Activated CD8-positive, alpha-beta memory T cell treated with anti-CD3 and anti-CD28 coated beads for 24 hours (primary cell): ENCODE data around the gene MIER2.
"Not testable (repeated sequence)": the region's sequence is repeated elsewhere in the genome, so short reads cannot be mapped to it uniquely, and the experiment has no call there.

Source experiments
- DNase-seq: peaks from one replicate; pipeline ENCODE4 v3.0.0-alpha.2; 2020

The MIER2 gene

DNA sequence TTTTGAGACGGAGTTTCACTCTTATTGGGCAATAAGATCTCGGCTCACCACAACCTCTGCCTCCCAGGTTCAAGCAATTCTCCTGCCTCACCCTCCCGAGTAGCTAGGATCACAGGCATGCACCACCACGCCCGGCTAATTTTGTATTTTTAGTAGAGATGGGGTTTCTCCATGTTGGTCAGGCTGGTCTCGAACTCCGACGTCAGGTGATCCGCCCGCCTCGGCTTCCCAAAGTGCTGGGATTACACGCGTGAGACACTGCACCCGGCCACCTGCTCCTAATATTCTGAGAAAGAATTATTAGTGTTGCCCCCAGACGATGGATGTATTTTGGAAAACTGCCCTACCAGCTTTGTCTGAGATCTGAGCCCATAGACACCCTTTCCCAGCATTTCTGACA lies 10.9 kb upstream of the MIER2 start:
- not testable (repeated sequence) for DNase-seq

DNA sequence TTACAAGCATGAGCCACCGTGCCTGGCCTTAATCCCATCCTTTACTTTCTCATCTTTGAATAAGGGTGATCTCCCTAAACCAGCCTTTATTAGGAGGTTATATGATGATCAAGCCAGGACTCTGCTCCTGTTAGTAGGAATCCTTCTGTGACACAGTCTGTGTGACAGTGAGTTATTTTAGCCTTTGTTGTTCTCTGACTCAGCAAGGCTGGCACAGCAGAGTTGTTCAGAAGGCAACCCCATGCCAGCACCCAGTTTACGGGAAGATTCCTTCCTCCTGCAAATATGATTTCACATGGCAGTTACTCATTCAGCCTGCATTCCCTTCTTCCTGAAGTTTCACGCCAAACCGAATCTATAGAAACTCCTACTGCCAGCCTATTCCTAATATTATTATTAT lies 10.5 kb upstream of the MIER2 start:
- no peak for DNase-seq

- no peak for DNase-seq
Observed at GRCh38 chr19:351976-352625, 7.5 kb upstream of the MIER2 start.

- DNase-seq: no peak
Observed at GRCh38 chr19:347946-348861, 3.6 kb upstream of the MIER2 start.

GRCh38 chr19:345320-345879 lies 804 bp upstream of the MIER2 start:
- no peak for DNase-seq

DNA sequence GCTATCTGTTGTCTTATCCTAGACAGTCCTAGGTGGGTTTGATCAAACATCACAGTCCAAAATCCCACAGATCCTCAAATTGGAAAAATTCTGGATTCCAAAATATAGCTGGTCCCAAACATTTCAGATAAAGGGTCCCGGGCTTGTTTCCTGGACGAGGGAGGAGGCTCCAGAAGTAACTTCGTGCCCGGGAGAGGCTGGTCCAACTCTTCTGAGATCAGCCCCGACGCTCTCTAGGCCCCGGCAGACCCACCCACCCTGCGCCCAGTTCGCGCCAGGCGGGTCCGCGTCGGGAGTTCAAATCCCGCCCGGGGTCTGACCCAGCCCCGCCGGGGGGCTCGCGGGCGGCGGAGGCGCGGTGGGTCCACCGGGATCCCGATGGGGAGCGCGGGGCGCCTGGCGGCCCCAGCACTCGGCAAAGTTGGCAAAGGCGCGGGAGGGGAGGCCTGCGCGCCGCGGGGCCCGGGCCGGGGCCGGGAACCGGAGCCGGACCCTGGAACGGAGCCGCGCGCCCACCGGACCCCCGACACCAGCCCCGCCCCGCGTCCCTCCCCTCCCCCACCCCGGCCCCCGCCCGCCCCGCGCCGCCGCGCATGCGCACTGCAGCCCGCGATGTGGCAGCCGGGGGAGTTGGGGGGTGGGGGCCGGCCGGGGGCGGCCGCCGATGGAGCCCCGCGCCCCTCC lies 513 bp downstream of the MIER2 start:
- DNase-seq: peak; percentile 73

DNA sequence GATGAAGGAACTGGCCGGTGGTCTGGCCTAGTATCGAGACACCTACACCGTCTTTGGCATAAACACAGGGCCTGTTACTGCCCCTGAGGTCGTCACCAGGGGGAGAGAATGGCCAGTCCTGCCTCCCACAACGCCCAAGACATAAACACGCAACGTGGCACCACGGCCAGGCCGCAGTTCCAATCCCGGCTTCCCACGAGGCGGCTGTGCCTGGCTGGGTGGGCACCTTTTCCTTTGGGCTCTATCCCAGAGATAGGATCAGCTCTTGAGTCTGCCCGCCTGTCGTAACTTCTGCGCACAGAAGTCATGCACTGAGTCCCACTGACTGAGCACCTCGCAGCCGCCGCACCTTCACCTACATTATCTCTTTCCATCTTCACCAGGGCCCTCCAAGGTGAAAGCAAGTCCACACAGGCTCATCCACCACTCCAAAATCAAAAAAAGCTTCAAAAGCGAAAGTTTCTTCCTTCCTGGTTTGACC lies 1.1 kb downstream of the MIER2 start:
- DNase-seq: no peak

DNA sequence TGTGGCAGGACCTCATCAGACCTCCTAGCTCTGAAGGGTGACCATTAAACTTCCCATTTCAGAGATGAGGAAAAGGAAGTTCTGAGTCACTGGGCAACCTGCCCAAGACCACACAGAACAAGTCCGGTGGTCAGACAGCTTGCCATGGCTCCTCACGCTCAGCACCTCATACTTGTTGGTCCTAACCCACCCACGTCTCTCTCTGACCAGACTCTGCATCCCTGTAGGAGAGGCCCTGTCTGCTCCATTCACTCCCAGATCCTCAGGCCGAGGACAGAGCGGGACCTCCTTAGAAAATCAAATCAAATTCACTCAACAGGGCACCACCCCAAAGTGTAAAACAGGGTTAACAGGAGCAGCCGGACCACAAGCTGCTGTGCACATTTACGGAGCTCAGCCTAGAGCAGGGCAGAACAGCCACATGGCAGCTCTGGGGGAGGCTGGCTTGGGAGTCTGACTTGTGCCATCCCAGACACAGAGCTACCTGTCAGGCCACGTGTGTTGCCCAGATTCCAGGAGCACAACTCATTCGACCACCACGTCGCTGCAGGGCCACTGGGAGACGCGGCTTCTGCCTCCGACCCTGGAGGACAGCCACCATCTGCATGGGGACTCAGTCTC lies 1.7 kb downstream of the MIER2 start:
- no peak for DNase-seq

- no peak for DNase-seq
Observed at GRCh38 chr19:342128-342455, 2.5 kb downstream of the MIER2 start.

DNA sequence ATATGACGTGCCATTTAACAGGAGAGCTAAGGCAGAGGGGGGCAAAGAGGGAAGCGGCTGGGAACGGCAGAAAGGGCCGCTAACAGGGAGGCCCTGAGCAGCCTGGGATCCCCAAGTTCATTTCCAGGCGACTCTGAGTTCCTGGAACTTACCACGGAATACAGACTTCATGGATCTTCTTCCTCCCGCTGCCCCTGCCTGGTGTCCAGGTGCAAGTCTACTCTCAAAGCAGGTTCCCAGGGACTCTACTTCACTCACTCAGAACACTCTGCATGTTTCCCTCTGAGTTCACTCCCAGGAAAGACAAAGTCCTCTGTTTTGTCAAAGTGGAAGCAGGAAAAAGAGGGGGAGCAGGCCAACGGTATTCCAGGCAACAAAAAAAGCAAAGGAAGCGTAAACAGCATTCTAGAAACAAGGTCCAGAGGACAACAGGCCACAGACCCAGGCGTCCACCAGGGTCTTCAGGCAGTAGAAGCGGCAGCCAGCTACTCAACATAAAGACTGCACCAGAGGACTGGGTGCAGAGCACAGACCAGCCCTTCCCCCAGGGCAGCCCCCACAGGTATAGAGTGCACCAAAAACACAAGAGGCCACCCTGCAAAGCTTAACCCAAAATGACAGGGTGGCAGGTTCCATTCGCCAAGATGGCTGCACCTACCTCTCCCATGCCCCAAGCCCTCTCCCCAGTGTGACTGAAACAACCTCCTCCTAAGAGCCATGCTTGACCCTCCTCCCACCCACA lies 3.0 kb downstream of the MIER2 start:
- DNase-seq: no peak

DNA sequence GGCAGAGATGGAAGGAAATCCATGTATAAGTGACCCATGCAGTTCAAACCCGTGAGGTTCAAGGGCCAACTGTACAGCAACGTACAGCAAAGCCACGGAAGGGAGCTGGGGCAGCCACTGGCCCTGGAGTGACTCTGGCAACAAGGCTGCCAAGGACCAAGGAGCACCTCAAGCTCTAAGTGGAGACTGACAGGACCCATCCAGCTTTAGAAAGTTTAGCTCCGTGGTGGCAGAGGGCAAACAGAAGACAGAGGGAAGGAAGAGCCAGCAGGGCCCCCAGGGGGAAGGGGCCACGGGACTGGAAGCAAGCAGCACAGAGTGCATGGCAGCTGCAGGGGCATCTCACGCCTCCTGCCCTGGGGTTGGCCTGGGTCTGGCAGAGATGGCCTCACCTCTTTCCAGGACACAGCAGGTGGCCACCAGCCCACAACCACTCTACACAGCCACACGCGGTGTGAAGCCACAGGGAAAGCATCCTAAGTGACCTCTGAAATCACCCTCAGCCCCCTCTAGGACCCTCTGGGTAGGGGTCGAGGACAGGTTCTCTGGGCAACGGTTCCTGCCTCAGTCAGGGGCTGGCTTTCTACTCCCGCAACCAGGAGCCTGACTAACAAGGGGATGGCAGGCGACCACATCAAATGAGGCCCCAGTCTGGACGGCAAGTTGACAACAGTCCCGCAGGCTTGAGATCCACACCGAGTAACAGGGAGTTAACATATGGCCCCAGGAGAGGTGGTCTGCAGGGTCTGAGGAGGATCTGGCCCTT lies 3.8 kb downstream of the MIER2 start:
- no peak for DNase-seq

DNA sequence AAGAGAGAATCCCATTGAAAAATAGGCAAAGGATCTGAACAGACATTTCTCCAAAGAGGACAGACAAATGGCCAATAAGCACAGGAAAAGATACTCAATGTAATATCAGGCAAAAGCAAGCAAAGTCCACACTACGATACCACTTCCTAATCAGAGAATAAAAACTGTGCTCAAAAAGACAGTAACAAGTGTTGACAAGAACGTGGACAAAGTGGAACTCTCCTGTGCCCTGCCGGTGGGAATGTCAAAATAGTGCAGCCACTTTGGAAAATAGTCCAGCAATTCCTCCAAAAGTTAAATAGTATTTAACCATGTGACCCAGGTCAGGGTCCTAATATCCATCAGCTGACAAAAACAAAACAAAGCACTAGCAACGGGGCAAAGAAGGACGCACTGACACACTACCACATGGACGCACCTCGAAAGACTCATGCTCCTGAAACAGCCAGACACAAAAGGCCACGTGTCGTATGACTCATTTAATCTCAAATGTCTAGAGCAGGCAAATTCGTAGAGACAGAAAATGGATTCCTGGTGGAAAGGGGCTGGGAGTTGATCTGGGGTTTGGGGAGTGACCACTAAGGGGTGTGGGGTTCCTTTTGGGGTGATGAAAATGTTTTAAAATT lies 5.2 kb downstream of the MIER2 start:
- DNase-seq: no peak

- no peak for DNase-seq
Observed at GRCh38 chr19:338421-338820, 6.2 kb downstream of the MIER2 start.

DNA sequence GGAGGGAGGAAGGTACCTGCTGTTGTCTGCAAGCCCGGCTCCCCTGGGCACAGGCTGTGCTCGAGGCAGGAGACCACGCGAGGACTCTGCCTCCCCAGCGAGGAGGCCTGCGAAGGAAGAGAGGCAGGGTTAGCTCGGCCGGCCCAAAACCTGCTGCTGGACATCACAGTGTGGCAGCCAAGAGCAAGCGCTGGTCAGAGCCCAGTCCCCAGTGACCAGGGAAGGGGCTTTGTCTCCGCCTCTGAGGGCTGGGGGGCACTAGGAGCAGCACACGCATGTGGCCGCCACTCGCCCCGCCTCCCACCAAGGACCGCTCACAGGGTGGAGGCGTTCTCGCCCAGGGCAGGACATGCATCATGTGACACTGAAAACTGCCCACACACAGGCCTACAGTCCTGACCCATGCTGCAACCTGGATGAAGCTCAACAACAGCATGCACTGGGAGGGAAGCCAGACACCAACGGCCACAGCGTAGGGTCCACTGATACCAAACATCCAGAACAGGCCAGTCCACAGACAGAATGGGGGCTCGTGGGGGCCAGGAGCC lies 8.5 kb downstream of the MIER2 start:
- no peak for DNase-seq

- DNase-seq: no peak
Observed at GRCh38 chr19:335486-336066, 9.0 kb downstream of the MIER2 start.

GRCh38 chr19:335072-335471 lies 9.5 kb downstream of the MIER2 start:
- no peak for DNase-seq

DNA sequence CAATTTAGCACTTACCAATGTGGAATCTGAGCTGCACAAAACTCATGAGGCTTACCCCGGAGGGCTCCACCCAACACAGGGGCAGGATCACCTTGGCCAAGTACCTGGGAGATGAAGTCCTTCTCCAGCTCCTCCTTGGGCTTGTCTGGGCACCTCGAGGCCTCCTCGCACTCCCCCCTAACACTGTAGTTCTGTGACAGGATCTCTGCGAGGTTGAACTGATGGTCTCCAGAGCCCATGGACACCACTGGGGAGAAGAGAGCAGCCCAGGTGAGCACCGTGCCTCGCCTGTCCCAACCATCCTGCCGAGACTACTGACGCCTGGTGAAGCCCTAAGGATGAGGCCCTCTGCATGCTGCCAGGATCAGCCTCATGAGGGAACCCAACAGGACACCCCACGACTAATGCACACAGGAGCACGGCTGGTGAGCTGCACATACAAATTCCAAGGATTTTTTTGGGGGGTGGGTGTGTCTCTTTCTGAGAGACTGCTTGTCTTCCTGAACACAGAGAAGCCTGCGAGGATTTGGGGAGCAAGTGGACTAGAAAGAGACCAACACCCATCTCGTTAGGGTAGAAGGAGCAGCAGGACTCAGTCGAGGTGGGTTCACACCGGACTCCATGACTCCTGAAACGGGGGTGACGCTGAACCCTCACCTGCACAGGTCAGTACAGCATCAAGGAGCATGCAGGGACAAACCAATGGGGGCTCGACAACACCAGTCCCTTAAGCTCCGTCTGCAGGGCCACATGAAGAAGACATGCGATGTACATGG lies 10.1 kb downstream of the MIER2 start:
- DNase-seq: no peak

GRCh38 chr19:330503-330902 lies 14.1 kb downstream of the MIER2 start:
- DNase-seq: no peak

DNA sequence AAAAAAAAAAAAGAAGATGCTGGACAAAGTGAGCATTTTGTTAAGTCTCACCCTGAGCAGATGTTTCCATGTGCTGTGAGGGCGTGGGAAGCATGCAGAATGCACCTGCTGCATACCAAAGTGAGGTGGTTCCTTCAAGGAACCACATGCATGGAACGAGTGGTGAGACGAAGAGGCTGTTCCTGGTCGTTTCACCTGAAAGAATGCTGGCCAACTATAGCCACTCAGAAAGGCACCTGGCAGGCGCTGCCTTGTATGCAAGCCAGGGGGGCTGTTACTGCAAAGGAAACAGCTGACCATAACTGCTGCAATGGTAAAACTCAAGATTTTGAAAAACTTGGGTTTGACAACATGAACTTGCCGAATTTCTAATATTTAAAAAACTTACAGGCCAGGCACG lies 14.7 kb downstream of the MIER2 start:
- DNase-seq: no peak
